HG03558 (cell line): Measurements from ENCODE around the gene RPS3.
"Not testable (repeated sequence)": the region's sequence is repeated elsewhere in the genome, so short reads cannot be mapped to it uniquely, and the experiment has no call there.

Source experiments
- ATAC-seq: cut with Tn5 transposase; IDR thresholded peaks from one replicate; pipeline ENCODE4 v1.9.1; 2021; ENCODE audit warnings: moderate number of reproducible peaks; ENCODE audit not compliant: unreplicated experiment; ENCODE audit errors: extremely low read depth

The RPS3 gene

DNA sequence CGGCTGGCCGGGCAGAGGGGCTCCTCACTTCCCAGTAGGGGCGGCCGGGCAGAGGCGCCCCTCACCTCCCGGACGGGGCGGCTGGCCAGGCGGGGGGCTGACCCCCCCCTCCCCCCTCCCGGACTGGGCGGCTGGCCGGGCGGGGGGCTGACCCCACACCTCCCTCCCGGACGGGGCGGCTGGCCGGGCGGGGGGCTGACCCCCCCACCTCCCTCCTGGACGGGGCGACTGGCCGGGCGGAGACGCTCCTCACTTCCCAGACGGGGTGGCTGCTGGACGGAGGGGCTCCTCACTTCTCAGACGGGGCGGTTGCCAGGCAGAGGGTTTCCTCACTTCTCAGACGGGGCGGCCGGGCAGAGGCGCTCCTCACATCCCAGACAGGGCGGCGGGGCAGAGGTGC lies 10.7 kb downstream of the RPS3 start:
- ATAC-seq = not testable (repeated sequence)

DNA sequence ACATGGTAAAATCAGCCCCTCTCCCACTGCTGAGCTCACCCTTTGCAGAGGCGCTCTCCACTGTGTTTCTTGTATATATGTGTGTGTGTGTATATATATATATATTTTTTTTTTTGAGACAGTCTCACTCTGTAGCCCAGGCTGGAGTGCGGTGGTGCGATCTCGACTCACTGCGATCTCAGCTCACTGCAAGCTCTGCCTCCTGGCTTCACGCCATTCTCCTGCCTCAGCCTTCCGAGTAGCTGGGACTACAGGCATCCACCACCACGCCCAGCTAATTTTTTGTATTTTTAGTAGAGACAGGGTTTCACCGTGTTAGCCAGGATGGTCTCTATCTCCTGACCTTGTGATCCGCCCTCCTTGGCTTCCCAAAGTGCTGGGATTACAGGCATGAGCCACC lies 13.8 kb downstream of the RPS3 start:
- ATAC-seq = not testable (repeated sequence)

DNA sequence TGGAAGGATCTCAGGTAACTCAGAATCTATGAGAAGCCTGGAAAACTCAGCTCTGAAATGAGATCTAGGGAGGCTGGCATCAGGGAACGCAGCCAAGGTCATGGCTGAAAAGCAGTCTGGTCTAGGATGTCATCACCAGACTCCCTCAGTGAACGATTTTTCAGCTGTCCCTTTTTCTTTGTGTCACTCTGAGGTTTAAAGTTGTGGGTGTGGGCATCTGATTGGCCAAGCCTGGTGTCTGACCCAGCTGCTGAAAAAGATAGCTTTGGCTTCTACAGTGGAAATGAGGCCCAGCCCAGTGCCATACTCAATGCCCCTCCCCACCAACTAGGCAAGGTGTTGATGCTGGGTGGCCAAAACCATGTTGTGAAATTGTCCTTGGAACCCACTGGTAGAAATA lies 14.5 kb downstream of the RPS3 start:
- no peak for ATAC-seq

DNA sequence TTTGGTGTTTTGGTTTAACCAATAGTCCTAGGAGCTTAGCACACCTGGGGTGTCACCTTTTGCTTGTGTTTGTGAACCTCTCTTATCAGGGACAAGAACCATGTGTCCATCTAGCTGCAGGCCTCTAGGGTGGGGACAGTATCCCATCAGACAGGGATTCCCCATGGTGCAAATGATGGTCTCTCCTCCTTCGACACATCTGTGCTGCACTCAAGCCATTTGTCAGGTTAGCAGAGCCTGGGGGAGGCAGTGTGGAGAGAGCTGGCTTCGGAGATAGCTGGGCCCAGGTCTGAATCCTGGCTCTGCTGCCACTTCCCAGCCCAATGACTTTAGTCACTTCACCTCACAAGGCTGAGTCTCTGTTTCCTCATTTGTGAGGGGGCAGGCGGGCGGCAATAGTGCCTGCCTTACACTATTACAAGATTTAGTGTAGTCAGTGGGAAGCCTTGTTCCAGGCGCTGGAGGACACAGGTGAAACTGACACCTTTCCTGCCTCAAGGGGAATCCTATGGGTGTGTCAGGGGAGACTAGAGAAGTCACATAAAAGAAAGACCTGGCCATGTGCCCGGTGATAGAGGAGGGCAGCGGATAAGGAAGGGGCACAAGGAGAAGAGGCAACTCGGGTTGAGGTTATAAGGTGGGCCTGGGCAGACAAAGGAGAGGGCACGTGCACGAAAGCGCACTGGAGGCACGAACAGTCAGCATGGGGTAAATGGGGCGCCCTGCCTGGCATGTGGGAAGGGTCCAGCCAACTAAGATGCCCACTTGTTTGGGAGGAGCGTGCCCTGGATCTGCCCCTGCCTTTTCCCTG lies 21.1 kb downstream of the RPS3 start:
- no peak for ATAC-seq

DNA sequence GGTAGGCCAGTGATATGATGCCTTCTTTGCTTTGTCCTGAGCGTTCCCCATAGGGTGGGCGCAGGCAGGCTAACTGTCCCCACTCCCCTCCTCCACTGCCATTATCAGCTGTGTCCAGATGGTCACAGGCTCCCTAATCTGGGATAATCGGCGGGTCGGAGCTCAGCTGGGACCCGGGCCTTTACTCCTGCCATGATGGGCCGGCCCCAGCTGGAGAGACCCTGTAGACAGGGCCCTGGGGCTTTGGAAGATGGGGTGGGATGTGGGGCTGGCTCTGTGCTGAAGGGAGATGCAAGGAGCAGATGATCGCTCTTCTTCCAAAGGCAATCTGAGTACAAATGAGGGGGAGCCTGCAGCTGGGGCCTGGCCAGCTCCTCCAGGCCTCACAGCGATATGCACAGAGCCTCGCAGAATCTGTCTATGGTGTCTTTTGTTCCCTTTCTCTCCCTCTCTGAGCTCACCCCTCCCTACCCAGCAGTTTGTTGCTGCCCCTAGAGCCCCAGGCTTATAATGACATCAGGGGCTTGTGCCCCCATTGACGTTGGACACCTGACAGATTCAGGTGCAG lies 21.8 kb downstream of the RPS3 start:
- no peak for ATAC-seq

DNA sequence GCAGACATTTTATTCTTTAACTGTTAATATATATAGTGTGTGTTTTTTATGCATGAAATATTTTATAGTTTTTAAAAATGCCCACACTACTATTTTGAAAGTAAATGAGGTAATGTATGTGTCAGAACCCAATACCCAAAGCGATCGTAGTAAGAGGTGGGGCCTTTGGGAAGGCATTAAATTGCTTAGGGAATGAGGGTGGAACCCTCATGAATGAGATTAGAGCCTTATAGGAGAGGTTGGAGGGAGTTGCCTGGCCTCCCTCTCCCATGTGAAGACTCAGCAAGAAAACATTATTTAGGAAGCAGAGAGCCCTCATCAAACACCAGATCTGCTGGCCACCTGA lies 22.6 kb downstream of the RPS3 start:
- no peak for ATAC-seq

DNA sequence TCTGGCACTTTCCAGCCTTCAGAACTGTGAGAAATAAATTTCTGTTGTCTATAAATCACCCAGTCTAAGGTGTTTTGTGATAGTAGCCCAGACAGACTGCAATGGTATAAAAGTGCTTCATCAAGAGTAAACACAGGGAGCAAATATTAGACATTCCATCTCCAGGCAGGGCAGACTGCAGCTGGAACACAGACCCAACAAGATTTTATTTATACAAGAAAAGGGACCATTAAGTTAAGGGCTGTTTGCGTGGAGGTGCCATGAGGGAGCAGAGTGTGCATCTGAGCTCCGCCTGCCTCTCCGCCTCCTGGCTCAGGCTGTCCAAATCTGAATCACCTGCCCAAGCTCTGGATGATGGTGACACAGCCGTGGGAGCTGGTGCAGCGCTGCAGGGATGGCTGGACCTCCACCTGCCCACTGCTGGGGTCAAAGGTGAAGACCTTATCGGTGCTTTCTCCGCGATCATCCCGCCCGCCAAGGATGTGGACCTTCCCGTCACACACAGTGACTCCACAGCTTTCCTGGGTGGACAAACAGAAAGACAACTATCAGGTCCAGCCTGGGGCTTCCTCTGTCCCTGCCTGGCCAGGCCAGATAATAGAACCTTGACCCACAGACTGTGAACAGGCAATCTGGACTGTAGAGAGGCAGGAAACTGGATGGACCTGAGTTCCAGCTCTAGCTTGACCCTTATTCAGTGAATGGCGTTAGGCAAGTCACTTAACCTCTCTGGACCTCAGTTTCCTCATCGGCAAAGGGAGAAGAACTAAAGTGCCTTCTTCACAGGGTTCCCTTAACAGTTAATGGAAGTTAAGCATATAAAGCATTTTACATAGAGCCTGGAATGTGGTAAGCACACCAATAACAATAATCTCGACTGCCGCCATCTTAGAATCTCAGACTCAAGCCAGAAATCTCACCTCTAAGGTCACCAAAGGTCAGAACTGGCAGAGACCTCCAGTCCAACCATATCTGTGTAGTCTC lies 23.2 kb downstream of the RPS3 start:
- no peak for ATAC-seq

DNA sequence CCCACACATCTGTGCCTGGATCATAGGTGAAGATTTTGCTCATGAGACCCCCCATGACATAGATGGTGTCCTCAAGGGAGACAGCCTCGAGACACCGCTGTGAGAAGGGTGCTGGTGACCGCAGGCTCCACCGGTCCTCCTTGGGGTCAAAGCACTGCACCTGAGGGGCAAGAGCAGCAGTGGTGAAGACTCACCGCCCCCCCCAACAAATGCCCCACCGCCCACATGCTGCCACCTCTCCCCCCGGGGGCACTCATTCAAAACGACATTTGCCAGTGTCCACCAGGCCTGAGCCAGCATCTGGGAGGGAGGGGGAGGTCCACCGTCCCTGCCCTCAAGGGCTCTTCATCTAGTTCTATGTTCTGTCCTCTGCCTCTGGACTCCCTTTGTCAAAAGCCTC lies 24.4 kb downstream of the RPS3 start:
- ATAC-seq = no peak

DNA sequence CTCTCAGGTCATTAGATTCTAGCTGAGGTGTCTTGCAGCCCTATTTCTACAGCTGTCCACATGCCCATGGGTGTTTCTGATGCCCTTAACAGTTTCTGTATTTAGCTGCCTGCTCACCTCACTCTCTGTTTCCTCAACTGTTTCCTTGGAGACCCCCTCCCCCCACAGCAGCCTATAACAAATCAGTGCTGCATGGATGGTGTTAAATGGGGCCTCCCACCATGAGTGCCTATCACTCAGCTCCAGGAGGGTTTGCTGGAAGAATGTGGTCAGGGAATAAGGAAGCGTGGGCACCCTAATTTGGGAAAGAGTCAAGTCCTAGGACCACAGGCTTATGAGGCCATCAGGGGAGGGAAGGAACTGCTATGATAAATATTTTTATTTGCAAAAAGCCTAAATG lies 25.1 kb downstream of the RPS3 start:
- no peak for ATAC-seq

DNA sequence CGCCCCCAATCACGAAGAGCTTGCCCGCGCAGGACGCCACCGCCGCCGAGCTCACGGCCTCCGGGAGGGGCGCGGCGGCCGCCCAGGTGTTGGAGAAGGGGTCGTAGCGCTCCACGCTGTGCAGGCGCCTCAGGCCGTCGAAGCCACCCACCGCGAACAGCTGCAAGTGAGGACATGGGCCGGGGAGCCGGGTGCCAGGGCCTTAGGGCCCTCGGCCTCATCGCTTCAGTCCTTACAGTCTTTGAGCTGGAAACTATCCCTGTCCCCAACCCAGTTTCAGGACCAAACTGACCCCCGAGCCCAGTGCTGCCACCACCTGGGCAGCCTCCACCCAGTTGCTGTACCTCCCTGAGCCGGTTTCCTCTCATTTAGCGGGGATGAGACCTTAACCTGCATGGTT lies 26.1 kb downstream of the RPS3 start:
- no peak for ATAC-seq

DNA sequence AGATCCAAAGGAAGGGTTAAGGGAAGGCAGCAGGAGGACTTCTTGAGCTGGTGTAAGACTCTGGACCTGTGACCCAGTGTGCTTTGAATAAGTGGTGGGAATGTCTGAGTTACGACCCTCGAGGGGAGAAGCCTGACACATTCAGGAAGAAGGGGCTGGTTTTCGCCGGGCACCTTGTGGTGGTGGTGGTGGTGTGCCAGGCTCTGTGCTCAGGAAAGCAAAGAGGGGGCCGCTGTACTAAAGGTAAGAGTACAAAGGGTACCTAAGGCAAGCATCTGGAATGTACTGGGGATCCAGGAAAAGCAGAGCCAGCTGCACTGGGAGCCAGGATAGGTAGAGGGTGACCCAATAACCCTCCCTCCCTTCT lies 27.4 kb downstream of the RPS3 start:
- ATAC-seq = no peak

DNA sequence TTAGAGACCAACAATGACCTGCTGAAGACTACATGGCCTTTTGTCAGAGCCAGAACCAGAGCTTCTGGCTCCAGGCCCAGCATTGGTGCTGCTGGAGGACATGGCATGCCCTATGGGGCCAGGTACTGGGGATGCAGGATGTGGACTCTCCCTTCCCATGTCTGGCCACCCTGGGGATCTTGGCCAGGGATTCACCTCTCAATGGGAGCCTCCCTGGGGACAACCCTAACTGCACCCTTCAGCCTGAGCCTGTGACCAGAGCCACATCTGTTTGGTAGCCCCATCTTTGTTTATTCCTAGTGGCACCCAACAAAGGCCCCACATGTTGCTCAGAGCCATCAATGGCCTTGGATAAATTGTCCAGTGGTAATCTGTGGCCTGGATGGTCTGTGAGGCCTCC lies 27.9 kb downstream of the RPS3 start:
- ATAC-seq = no peak

DNA sequence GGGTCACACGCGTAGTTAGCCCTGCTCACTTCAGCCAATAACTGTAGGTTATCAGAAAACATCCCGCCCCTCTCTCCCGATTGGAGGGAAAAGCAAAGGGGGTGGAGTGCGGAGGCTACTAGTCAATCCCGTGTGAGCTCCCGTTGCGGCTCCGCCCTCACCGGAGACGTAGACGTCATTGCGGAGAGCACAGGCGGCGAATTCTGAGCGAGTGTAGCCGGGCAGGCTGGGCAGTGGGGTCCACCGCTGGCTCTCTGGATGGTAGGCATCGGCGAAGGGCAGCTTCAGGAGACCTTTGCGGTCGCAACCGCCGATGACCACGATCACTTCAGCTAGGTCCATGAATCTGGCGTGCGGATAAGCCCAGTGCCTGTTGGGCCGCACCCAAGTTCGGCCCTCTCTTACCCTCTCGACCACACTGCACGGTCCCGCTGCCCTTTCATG lies 29.0 kb downstream of the RPS3 start:
- ATAC-seq = peak; percentile 48

DNA sequence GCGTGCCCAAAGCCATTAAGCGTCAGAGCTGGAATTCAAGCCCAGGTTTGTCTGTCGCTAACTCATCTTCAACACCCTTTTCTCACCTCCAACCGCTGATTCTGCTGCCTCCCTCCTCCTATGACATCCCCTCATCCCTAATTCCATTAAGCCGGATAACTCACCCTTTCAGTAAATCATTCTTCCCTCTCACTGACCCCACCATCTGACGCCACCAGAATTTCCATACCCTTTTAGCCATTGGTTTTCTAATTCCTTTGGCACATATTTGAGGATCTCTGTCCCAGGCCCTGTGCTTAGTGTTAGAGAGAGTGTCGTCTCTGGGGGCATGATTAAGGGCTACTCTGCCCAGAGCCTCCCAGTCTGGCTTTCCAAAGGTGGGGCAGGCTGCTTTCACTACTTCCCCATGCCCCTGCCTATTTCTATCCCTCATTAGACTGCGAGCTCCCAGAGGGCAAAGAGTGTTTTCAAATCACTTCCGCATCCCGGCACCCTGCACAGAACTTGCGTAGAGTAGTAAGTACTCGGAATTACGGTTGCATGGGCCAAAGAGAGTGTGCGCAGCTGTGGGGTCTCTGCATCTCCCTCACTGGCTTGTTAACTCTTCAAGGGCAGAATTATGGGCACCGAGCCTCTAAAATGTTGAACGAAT lies 29.8 kb downstream of the RPS3 start:
- ATAC-seq = no peak

DNA sequence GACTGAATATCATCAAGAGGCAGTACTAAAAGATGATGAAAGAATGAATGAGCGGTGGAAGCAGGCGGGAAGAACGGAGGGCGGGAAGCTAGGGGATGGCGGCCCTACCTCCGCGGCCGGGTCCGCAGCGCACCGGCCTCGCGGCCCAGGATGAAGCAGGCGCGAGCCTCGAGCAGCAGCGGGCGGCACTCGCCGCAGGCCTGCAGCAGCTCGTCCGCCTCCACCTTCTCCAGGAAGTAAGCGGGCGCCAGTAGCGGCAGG lies 30.3 kb downstream of the RPS3 start:
- ATAC-seq = no peak

DNA sequence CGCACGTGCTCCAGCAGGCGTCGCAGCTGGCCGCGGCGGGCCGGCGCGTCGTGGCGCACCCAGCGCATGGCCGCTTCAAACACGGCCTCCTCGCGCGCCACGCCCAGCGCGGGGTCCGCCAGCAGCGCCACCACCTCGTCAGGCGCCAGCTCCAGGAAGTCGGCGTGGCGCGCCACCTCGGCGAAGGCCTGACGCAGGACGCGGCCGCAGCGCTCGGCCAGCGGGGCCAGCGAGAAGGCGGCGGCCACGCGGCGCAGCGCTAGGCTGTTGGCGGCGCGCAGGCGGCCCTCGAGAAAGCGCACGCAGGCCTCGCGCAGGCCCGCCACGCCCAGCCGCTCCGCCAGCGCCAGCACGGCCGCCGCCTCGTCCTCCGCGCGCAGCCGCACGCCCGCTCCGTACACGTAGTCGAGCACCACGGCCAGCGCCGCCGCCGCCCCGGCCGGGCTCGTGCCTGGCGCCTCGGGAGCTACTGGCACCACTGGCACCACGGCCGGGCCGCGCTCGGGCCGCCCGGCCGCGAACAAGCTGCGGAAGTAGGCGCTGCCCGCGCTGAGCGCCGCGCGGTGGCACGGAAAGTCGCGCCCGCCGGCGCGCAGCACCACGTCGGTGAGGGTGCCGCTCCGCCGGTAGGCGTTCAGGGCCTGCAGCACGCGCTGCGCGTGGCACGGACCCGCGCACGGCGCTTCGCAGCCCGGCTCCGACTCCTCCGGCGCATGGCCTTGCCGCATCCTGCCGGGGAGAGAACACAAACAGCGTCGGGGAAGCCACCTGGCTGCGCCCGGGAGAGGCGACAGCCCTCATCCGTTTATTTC lies 30.8 kb downstream of the RPS3 start:
- no peak for ATAC-seq

DNA sequence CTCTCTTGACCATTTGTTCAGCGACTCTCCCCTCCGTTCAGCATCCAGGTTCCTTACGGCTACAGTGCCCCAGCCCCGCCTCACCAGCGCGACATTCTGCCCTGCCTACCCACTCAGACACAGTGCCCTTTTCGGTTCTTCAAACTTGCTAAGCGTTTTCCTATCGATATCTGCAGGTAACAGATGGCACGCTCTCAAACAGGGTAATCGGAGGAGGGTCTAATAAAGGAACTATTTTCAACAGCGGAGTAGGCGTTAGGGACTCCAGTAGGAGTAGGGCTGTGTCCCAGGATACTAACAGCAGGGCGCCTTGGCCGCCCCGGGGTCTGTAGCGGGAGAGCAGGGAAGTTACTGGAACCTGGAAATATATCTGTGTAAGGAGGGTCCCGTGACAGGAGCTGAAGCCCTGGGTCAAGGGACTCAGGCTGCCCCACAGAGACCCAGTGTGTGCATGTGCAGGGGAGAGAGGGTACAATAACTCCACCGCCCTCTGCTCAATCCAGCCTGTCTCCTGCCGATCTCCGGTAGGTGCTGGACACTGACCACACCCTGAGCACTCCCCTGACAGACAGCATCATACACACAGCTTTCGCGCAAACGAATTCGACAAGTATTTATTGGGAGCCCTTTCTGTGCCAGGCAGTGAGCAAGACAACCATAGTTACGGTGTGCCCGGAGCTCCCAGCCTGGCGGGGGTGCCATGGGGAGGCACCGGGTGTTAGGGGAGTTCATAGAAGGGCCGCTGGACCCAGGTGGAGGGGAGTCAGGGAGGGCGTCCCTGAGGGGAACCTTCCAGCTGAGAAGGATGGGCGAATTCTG lies 31.6 kb downstream of the RPS3 start:
- no peak for ATAC-seq

DNA sequence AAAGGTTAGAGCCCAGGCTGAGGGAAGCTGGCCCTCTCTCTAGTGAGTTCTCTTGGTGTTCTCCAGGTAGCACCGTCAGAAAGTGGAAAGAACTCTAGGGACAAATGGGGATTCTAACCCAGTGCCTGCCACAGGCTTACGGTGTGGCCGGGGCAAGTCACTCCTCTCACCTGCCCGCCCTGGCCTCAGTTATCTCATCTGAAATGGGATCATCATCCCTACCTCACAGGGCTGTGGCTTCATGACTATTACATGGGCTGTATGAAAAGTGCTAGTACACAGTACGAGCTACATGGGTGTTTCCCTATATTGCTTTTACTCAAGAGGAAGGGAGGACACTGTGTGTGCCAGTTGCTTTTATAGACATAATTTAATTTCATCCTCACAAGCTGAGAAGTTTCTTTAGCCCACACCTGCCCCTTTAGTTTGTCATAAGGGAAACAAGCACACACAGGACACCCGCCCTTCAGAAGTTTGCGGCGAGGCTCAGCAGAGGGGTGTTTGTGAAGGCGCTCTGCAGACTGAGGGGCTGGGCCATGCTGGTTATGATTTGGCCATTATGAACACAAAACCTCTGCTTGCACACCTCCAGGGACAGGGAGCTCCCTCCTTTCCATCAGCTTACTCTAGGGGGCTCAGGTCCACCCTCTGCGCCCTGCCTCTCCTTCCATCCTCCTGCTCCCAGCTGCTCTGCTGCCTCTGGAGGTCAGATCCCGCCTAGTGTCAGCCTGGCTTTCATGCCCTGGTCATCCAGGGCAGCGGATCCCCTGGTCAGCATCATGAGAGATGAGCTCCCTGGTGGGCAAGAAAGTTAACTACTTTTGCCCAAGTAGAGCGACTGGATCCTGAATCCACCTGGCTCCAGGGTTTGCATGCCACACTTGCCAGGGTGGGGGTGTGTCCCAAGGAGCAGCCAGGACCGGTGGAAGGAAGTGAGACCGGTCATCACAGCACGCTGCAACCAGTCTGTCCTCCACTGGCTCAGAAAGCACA lies 32.5 kb downstream of the RPS3 start:
- ATAC-seq = no peak
